HepG2 (cell line): ENCODE data around the gene APOC1. TPM values are rescaled to one million over a fixed set of nuclear protein-coding genes. Genes with fewer than 3 reads are reported as not detected.

Experiments
- CCAR2 ChIP-seq: fragments of 200-400 bp; formaldehyde crosslinking; optimal IDR thresholded peaks from 2 replicates; pipeline ENCODE3; 2018; ENCODE audit warnings: low read depth, mild to moderate bottlenecking, low read length, moderate library complexity
- CREM ChIP-seq, 2 experiments: sonication (generic) in 1 of 2; formaldehyde crosslinking in 1 of 2; IDR thresholded peaks; 2 replicates each; pipeline versions ENCODE4 v1.4.0 to v1.6.1; 2016 to 2020; ENCODE audit warnings: antibody characterized with exemption in 1 of 2, mild to moderate bottlenecking in 1 of 2, missing genetic modification reagents in 1 of 2
- EEA1 ChIP-seq: sonication (generic); formaldehyde crosslinking; IDR thresholded peaks from 2 replicates; pipeline ENCODE4 v1.5.1; 2020; ENCODE audit warnings: mild to moderate bottlenecking, missing genetic modification reagents, borderline replicate concordance
- EP300 ChIP-seq, 3 experiments: sonication (generic) in 1 of 3; formaldehyde crosslinking in 1 of 3; IDR thresholded peaks; 2 replicates each; pipeline versions ENCODE4 v1.5.1 to v1.6.1; 2011 to 2020; ENCODE audit warnings: low read depth in 2 of 3, low read length in 2 of 3, borderline replicate concordance in 1 of 3, improper control_type of control experiment in 1 of 3, mild to moderate bottlenecking in 1 of 3, missing genetic modification reagents in 1 of 3, moderate library complexity in 1 of 3
- HHEX ChIP-seq: IDR thresholded peaks from 2 replicates; pipeline ENCODE4 v1.6.1; 2016; ENCODE audit warnings: control low read depth
- KLF13 ChIP-seq: sonication (generic); formaldehyde crosslinking; IDR thresholded peaks from 2 replicates; pipeline ENCODE4 v1.4.0; 2020; ENCODE audit warnings: mild to moderate bottlenecking, missing genetic modification reagents
- MAFG ChIP-seq: sonication (generic); formaldehyde crosslinking; IDR thresholded peaks from 2 replicates; pipeline ENCODE4 v1.5.1; 2020; ENCODE audit warnings: mild to moderate bottlenecking, missing genetic modification reagents
- MLLT10 ChIP-seq: sonication (generic); formaldehyde crosslinking; IDR thresholded peaks from 2 replicates; pipeline ENCODE4 v1.4.0; 2020; ENCODE audit warnings: missing genetic modification reagents
- POGZ ChIP-seq: sonication (generic); formaldehyde crosslinking; IDR thresholded peaks from 2 replicates; pipeline ENCODE4 v1.4.0; 2020; ENCODE audit warnings: mild to moderate bottlenecking, missing genetic modification reagents
- RFXAP ChIP-seq: sonication (generic); formaldehyde crosslinking; IDR thresholded peaks from 2 replicates; pipeline ENCODE4 v1.4.0; 2020; ENCODE audit warnings: missing genetic modification reagents, borderline replicate concordance
- RXRA ChIP-seq: sonication (generic); formaldehyde crosslinking; IDR thresholded peaks from 2 replicates; pipeline ENCODE4 v1.5.1; 2020; ENCODE audit warnings: missing genetic modification reagents
- SOX6 ChIP-seq, 2 experiments: fragments of 450-650 bp in 1 of 2; sonication (generic) in 1 of 2; formaldehyde crosslinking in 1 of 2; IDR thresholded peaks; 2 replicates each; pipeline versions ENCODE4 v1.4.0 to v1.6.1; 2017 to 2020; ENCODE audit warnings: antibody characterized with exemption in 1 of 2, mild to moderate bottlenecking in 1 of 2, missing genetic modification reagents in 1 of 2
- SRSF1 ChIP-seq: fragments of 200-400 bp; formaldehyde crosslinking; optimal IDR thresholded peaks from 2 replicates; pipeline ENCODE3; 2017; ENCODE audit warnings: mild to moderate bottlenecking, low read depth, low read length, moderate library complexity
- THYN1 ChIP-seq: sonication (generic); formaldehyde crosslinking; IDR thresholded peaks from 2 replicates; pipeline ENCODE4 v1.8.1; 2023; ENCODE audit warnings: low read depth, mild to moderate bottlenecking, moderate library complexity, missing genetic modification reagents, borderline replicate concordance
- ZNF260 ChIP-seq: sonication (generic); formaldehyde crosslinking; IDR thresholded peaks from 2 replicates; pipeline ENCODE4 v1.4.0; 2020; ENCODE audit warnings: missing genetic modification reagents, low read depth, mild to moderate bottlenecking, borderline replicate concordance
- ZNF292 ChIP-seq: sonication (generic); formaldehyde crosslinking; IDR thresholded peaks from 2 replicates; pipeline ENCODE4 v1.8.1; 2022; ENCODE audit warnings: mild to moderate bottlenecking, low read depth, missing genetic modification reagents, borderline replicate concordance
- ZNF317 ChIP-seq: sonication (generic); formaldehyde crosslinking; IDR thresholded peaks from 2 replicates; pipeline ENCODE4 v1.5.0; 2020; ENCODE audit warnings: mild to moderate bottlenecking, missing genetic modification reagents
- ZNF337 ChIP-seq: sonication (generic); formaldehyde crosslinking; IDR thresholded peaks from 2 replicates; pipeline ENCODE4 v1.5.1; 2020; ENCODE audit warnings: missing genetic modification reagents, low read depth, mild to moderate bottlenecking, borderline replicate concordance
- ZNF430 ChIP-seq: sonication (generic); formaldehyde crosslinking; IDR thresholded peaks from 2 replicates; pipeline ENCODE4 v1.9.0; 2021; ENCODE audit warnings: mild to moderate bottlenecking, missing genetic modification reagents
- ZNF607 ChIP-seq: sonication (generic); formaldehyde crosslinking; IDR thresholded peaks from 2 replicates; pipeline ENCODE4 v1.5.1; 2020; ENCODE audit warnings: missing genetic modification reagents, mild to moderate bottlenecking, borderline replicate concordance
- ZNF879 ChIP-seq: sonication (generic); formaldehyde crosslinking; IDR thresholded peaks from 2 replicates; pipeline ENCODE4 v1.8.1; 2023; ENCODE audit warnings: missing genetic modification reagents
- ZNF883 ChIP-seq: sonication (generic); formaldehyde crosslinking; IDR thresholded peaks from 2 replicates; pipeline ENCODE4 v1.5.1; 2020; ENCODE audit warnings: mild to moderate bottlenecking, missing genetic modification reagents; ENCODE audit errors: not compliant biosample characterization
- polyA plus RNA-seq, 8 experiments: library from polyadenylated mRNA; depleted of rRNA in 3 of 8; stranded (reverse) in 7 of 8; unstranded in 1 of 8; fragments of >200 nt; fragmentation: Illumina TruSeq in 4 of 8; extraction: Trizol in 4 of 8; gene quantifications; 2 replicates each; pipeline versions ENCODE4 v1.2.1 to v1.2.3, GENCODE V29; 2011 to 2016; ENCODE audit warnings: low read depth in 4 of 8, missing spikeins in 1 of 8, mixed read lengths in 1 of 8; ENCODE audit not compliant: insufficient read depth in 1 of 8
- total RNA-seq, 5 experiments: library from RNA; depleted of rRNA; stranded (reverse); fragments of >200 nt; fragmentation: Illumina TruSeq; extraction: Trizol; gene quantifications; 2 replicates each; pipeline ENCODE4 v1.2.3, GENCODE V29; 2016; ENCODE audit warnings: low read depth in 1 of 5
- TF ChIP-seq, protein P1 (sequence below): sonication (generic); formaldehyde crosslinking; IDR thresholded peaks from 2 replicates; pipeline ENCODE4; 2020; ENCODE audit warnings: missing genetic modification reagents, mild to moderate bottlenecking, borderline replicate concordance
- TF ChIP-seq, protein P2 (sequence below): sonication (generic); formaldehyde crosslinking; IDR thresholded peaks from 2 replicates; pipeline ENCODE4 v1.9.0; 2022; ENCODE audit warnings: low read depth, missing genetic modification reagents

Gene APOC1
- total and polyA plus RNA-seq, 2 of the 13 experiments (the other 11 are each of a cell fraction or from before 2014, with no cell fraction given) = 600 to 1,235 TPM

DNA sequence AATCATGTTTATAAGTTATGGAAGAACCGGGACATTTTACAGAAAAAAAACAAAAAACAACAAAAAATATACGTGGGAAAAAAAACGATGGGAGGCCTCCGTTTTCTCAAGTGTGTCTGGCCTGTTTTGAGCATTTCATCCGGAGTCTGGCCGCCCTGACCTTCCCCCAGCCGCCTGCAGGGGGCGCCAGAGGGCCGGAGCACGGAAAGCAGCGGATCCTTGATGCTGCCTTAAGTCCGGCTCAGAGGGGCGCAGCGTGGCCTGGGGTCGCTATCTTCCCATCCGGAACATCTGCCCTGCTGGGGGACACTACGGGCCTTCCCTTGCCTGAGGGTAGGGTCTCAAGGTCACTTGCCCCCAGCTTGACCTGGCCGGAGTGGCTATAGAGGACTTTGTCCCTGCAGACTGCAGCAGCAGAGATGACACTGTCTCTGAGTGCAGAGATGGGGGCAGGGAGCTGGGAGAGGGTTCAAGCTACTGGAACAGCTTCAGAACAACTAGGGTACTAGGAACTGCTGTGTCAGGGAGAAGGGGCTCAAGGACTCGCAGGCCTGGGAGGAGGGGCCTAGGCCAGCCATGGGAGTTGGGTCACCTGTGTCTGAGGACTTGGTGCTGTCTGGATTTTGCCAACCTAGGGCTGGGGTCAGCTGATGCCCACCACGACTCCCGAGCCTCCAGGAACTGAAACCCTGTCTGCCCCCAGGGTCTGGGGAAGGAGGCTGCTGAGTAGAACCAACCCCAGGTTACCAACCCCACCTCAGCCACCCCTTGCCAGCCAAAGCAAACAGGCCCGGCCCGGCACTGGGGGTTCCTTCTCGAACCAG is 10.6 kb upstream of the APOC1 start (continued):
- no peak for TF ChIP-seq ZNF883
- TF ChIP-seq ZNF430 (CRISPR knock-in tag) = peak; percentile 79; the same call in 1 of the 2 replicates
- TF ChIP-seq ZNF292 (CRISPR knock-in tag) = peak; percentile 82
- 0 out of 2 replicates have a peak, but pooled peaks have one; percentile 47 for TF ChIP-seq HHEX (CRISPR knock-in tag)
- no peak; the same call in 1 of the 2 replicates for TF ChIP-seq KLF13 (CRISPR knock-in tag)
- TF ChIP-seq CREM (IDR thresholded peaks at IDR 0.05) = peak; percentile 66
- no peak for TF ChIP-seq CREM (CRISPR knock-in tag; IDR thresholded peaks at IDR 0.05)
- TF ChIP-seq POGZ (CRISPR knock-in tag) = peak; percentile 19; the same call in 1 of the 2 replicates
- peak; percentile 27 for TF ChIP-seq SRSF1
- no peak for TF ChIP-seq ZNF607
- peak in 1 of 2 experiments; percentile 53; a peak in 1 of 4 replicates for TF ChIP-seq EP300 (IDR thresholded peaks at IDR 0.05; ENCODE audit: low read depth in 2 of 2, low read length in 2 of 2)
- peak; percentile 79 for TF ChIP-seq EP300 (CRISPR knock-in tag; IDR thresholded peaks at IDR 0.05; ENCODE audit: borderline replicate concordance)
- TF ChIP-seq MLLT10 (CRISPR knock-in tag) = no peak
- TF ChIP-seq CCAR2 = no peak
- no peak for TF ChIP-seq THYN1
- TF ChIP-seq, protein P1, sequence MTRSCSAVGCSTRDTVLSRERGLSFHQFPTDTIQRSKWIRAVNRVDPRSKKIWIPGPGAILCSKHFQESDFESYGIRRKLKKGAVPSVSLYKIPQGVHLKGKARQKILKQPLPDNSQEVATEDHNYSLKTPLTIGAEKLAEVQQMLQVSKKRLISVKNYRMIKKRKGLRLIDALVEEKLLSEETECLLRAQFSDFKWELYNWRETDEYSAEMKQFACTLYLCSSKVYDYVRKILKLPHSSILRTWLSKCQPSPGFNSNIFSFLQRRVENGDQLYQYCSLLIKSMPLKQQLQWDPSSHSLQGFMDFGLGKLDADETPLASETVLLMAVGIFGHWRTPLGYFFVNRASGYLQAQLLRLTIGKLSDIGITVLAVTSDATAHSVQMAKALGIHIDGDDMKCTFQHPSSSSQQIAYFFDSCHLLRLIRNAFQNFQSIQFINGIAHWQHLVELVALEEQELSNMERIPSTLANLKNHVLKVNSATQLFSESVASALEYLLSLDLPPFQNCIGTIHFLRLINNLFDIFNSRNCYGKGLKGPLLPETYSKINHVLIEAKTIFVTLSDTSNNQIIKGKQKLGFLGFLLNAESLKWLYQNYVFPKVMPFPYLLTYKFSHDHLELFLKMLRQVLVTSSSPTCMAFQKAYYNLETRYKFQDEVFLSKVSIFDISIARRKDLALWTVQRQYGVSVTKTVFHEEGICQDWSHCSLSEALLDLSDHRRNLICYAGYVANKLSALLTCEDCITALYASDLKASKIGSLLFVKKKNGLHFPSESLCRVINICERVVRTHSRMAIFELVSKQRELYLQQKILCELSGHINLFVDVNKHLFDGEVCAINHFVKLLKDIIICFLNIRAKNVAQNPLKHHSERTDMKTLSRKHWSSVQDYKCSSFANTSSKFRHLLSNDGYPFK (CRISPR knock-in tag) = peak; percentile 76; the same call in 1 of the 2 replicates
- peak; percentile 35; the same call in 1 of the 2 replicates for TF ChIP-seq RFXAP (CRISPR knock-in tag)
- peak; percentile 23; the same call in 1 of the 2 replicates for TF ChIP-seq ZNF317
- 0 out of 2 replicates have a peak, but pooled peaks have one; percentile 31 for TF ChIP-seq ZNF337 (CRISPR knock-in tag)
- peak; percentile 96 for TF ChIP-seq RXRA (CRISPR knock-in tag)
- TF ChIP-seq MAFG = peak; percentile 68
- TF ChIP-seq, protein P2, sequence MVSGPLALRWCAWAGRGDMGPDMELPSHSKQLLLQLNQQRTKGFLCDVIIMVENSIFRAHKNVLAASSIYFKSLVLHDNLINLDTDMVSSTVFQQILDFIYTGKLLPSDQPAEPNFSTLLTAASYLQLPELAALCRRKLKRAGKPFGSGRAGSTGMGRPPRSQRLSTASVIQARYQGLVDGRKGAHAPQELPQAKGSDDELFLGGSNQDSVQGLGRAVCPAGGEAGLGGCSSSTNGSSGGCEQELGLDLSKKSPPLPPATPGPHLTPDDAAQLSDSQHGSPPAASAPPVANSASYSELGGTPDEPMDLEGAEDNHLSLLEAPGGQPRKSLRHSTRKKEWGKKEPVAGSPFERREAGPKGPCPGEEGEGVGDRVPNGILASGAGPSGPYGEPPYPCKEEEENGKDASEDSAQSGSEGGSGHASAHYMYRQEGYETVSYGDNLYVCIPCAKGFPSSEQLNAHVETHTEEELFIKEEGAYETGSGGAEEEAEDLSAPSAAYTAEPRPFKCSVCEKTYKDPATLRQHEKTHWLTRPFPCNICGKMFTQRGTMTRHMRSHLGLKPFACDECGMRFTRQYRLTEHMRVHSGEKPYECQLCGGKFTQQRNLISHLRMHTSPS (CRISPR knock-in tag) = peak; percentile 73; the same call in 1 of the 2 replicates
- 0 out of 2 replicates have a peak, but pooled peaks have one; percentile 37 for TF ChIP-seq EEA1 (CRISPR knock-in tag)
- no peak for TF ChIP-seq ZNF879 (CRISPR knock-in tag)
- TF ChIP-seq ZNF260 = no peak
- no peak for TF ChIP-seq SOX6 (IDR thresholded peaks at IDR 0.05)
- peak; percentile 65 for TF ChIP-seq SOX6 (CRISPR knock-in tag; IDR thresholded peaks at IDR 0.05)
